Endometrium (tissue), 2 donors: ENCODE data around the gene LONP1.
"Not testable (repeated sequence)": the region's sequence is repeated elsewhere in the genome, so short reads cannot be mapped to it uniquely, and the experiment has no call there.

Experiments used
- FAIRE-seq: peaks from 2 replicates; lab custom pipeline; 2012; peaks lifted over from hg19 to GRCh38; lab: Jason Lieb, UNC
- donor health status: control.
- donor health status: control.

LONP1 gene, protein sequence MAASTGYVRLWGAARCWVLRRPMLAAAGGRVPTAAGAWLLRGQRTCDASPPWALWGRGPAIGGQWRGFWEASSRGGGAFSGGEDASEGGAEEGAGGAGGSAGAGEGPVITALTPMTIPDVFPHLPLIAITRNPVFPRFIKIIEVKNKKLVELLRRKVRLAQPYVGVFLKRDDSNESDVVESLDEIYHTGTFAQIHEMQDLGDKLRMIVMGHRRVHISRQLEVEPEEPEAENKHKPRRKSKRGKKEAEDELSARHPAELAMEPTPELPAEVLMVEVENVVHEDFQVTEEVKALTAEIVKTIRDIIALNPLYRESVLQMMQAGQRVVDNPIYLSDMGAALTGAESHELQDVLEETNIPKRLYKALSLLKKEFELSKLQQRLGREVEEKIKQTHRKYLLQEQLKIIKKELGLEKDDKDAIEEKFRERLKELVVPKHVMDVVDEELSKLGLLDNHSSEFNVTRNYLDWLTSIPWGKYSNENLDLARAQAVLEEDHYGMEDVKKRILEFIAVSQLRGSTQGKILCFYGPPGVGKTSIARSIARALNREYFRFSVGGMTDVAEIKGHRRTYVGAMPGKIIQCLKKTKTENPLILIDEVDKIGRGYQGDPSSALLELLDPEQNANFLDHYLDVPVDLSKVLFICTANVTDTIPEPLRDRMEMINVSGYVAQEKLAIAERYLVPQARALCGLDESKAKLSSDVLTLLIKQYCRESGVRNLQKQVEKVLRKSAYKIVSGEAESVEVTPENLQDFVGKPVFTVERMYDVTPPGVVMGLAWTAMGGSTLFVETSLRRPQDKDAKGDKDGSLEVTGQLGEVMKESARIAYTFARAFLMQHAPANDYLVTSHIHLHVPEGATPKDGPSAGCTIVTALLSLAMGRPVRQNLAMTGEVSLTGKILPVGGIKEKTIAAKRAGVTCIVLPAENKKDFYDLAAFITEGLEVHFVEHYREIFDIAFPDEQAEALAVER

DNA sequence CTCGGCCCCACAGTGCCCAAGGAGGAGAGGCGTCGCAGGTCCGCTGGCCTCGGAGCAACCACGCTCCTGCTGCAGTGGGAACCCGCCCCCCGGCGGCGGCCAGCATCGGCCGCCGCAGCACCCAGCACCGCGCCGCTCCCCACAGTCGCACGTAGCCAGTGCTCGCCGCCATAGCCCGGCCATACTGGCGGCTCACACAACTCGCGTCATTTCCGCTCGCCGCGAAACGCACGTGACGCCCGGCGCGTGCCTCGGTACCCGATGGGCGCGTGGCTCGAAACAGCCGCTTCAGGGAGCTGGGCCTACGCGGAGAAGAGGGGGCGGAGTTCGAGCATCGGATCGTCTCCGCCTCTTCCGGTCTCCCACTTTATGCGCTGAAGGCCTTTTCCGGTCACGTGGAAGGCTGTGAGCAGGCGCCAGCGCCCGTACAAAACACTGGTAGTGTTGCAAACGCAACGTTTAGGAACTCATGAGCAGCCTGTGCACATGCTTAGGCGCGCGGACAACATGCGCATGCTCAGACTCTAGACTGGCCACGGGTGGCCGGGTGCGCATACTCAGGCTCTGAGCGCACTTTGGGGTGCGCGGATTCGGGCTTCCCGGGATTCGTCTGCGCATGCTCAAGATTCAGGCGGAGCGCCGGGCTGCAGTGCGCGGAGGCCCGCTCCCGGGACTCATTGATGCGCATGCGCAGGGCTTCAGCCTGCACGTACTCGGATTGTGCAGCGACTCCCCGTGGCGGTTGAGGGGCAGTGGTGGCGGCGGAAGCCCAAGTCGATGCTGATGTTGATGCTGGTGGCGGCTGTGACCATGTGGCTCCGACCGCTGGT lies at the start of gene LONP1, which contains the start of gene CATSPERD:
TSS of gene LONP1 (minus strand) at position 186 of the 830 bp plus-strand sequence. CDS start at position 172, 14 bp downstream.
TSS of gene CATSPERD (plus strand) at position 677 of the 830 bp plus-strand sequence. CDS start at position 778, 101 bp downstream.
- FAIRE-seq: peak; percentile 94

DNA sequence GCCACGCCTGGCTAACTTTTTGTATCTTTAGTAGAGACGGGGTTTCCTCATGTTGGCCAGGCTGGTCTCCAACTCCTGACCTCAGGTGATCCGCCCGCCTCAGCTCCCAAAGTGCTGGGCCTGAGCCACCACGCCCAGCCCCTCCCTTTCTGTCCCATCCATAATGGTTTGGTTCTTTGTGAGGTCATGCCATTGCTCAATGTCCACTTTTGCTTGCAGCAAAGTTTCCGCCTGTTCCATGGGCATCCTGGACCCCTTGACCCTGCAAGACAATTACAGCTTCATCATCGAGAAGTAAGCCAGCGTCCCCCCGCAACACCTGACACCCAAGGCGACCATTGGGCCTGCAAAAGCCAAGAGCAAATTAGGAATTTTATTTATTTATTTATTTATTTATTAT lies 48.0 kb upstream of the LONP1 start:
- no peak for FAIRE-seq

DNA sequence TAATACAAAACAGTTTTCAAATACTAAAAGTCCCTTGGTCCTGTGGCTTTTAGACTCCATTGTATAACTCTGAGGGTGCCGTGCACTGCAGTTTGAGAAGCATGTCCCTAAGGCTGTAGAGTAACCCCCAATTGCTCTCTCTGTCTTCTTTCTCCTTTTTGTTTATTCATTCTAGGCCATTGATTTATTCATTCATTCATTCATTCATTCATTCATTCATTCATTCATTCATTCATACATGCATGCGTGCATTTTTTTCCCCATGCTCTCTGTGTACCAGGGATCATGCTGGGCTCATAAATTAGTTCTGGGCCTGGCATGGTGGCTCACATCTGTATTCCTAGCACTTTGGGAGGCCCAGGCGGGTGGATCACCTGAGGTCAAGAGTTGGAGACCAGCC lies 45.3 kb upstream of the LONP1 start:
- no peak for FAIRE-seq

DNA sequence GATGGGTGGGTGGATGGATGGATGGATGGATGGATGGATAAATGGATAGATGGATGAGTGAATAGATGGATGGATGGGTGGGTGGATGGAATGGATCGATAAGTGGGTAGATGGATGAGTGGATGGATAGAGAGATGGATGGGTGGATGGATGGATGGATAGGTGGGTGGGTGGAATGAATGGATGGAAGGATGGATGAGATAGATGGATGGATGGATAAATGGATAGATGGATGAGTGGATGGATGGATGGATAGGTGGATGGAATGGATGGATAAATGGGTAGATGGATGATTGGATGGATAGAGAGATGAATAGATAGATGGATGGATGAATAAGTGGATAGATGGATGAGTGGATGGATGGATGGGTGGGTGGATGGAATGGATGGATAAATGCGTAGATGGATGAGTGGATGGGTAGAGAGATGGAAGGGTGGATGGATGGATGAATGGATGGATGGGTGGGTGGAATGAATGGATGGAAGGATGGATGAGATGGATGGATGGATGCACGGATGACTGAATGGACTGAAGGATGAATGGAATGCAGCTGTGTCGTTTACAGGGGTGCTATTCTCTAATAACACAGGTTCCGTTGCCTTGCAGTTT lies 42.8 kb upstream of the LONP1 start:
- no peak for FAIRE-seq

DNA sequence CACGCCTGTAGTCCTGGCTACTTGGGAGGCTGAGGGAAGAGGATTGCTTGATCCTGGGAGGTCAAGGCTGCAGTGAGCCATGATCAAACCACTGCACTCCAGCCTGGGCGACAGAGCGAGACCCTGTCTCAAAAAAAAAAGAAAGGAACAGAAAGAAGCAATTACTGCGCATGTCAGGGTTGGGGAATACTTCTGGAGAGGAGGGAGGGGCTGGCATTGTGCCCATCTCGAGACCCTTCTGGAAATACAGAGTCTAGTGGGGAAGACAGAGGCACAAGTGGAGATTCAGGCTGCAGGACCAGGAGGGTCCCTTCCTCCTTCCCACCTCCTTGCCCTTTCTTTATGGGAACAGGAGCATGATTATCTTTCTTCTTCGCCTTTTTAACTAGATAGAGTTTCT lies 33.8 kb upstream of the LONP1 start:
- no peak for FAIRE-seq

DNA sequence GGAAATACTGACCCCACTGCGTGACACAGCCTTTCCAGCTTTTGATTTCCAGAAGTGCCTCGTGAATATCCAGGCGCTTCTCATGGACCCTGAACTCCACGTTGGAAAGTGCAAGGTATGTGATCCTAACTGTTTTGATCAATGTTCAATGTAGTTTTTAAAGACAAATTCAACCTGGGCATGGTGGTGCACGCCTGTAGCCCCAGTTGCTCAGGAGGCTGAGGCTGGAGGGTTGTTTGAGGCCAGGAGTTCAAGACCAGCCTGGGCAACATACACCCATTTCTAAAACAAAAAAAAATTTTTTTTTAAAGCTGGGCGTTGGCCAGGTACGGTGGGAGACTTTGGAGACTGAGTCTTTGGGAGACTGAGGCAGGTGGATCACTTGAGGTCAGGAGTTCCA lies 31.8 kb upstream of the LONP1 start:
- no peak for FAIRE-seq

DNA sequence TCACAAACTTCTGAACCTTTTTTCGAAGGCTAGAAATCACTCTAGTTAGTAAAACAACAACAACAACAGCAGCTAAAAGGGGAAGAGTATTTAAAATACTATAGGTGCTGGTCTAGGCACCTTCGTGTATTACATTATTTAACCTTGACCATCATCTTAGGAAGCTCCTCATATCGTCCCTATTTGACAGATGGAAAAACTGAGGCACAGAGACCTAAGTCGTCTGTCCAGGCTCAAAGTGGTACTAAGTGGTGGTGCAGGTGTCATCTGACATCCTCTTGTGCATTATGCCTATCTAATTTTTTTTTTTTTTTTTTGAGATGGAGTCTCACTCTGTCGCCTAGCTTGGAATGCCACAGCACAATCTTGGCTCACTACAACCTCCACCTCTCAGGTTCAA lies 29.6 kb upstream of the LONP1 start:
- no peak for FAIRE-seq

DNA sequence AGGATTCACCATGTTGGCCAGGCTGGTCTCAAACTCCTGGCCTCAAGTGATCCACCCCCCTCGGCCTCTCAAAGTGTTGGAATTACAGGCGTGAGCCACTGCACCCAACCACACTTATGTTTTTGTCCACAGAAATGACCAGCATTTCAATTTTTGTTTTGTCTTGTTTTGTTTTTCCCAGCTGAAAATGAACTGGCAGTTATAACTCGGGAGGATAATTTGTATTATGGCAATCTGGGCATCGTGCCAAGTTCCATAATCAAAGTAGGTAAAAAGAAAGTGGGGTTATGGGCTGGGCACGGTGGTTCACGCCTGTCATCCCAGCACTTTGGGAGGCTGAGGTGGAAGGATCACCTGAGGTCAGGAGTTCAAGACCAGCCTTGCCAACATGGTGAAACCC lies 29.0 kb upstream of the LONP1 start:
- FAIRE-seq: not testable (repeated sequence)

DNA sequence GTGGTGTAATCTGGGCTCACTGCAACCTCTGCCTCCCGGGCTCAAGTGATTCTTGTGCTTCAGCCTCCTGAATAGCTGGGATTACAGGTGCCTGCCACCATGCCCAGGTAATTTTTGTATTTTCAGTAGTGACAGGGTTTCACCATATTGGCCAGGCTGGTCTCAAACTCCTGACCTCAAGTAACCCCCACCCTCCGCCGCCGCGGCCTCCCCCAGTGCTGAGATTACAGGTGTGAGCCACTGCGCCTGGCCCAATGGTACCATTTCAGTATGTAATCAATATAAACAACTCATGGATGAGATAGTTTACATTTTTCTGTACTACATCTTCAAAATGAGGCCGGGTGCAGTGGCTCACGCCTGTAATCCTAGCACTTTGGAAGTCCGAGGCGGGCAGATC lies 25.1 kb upstream of the LONP1 start:
- FAIRE-seq: not testable (repeated sequence)

DNA sequence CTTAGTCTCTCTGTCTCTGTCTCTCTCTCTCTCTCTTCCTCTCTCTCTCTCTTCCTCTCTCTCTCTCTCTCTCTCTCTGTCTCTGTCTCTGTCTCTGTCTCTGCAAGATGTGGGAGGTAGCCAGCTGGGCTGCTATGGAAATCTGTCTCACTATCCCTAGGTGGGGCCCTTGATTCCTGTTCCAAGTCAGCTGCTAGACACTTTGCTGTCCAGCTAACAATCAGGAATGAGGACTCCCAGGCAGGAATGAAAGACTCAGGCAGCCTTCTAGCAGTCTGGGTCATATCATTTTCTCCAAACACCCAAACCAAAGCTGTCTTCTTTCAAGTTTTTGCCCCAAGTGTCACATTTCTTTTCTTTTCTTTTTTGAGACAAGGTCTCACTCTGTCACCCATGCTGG lies 23.7 kb upstream of the LONP1 start:
- FAIRE-seq: no peak

DNA sequence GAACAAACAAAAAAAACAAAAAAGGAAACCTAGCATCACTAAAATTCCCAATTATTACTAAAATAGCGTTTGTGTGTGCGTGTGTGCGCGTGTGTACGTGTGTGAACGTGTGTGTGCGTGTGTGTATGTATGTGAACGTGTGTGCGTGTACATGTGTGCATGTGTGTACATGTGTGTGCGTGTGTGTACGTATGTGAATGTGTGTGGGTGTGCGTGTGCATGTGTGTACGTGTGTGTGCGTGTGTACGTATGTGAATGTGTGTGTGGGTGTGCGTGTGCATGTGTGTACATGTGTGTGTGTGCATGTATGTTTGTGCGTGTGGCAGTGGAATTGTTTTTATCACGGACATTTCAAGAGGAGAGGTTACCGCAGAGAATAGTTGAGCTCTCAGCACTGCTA lies 22.1 kb upstream of the LONP1 start:
- no peak for FAIRE-seq

DNA sequence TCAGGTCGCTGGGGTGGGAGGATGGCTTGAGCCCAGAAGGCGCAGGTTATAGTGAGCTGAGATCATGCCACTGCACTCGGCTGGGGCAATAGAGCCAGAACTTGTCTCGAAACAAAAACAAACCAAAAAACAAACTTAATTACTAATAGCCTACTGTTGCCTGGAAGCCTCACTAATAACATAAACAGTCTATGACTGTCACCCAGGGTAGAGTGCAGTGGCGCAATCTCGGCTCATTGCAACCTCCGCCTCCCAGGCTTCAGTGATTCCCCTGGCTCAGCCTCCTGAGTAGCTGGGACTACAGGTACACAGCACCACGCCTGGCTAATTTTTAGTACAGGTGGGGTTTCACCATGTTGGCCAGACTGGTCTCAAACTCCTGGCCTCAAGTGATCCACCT lies 18.5 kb upstream of the LONP1 start:
- no peak for FAIRE-seq

DNA sequence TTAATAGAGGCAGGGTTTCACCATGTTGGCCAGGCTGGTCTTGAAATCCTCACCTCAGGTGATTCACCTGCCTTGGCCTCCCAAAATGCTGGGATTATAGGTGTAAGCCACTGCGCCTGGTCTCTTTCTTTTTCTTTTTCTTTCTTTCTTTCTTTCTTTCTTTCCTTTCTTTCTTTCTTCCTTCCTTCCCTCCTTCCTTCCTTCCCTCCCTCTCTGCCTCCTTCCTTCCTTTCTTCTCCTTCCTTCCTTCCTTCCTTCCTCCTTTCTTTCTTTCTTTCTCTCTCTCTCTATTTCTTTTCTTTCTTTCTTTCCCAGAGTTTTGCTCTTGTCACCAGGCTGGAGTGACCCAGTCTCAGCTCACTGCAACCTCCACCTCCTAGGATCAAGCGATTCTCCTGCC lies 13.2 kb upstream of the LONP1 start:
- not testable (repeated sequence) for FAIRE-seq

DNA sequence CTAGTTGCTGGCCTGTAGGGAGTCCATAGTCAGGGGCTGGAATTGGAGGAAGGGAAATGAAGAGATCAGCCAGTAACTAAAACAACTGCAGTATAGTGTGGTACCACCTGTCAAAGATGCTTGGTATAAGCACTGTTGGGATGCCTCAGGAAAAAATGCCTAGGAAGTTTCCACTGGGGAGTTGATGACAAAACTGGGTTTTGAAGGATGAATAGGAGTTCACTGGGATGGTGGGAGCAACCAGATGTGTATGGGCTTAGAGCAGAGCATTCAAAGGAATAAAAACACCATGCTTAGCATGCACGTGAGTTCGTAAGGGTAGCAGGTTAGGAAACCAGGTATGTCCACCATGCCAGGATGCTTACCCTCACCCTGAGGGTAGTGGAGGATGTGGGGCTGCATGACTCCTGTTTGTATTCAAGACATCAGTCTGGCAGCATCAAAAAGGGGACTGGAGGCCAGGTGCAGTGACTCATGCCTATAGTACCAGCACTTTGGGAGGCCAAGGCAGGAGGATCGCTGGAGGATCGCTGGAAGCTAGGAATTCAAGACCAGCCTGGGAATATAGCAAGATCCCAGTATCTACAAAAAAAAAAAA lies 7.6 kb upstream of the LONP1 start:
- no peak for FAIRE-seq

DNA sequence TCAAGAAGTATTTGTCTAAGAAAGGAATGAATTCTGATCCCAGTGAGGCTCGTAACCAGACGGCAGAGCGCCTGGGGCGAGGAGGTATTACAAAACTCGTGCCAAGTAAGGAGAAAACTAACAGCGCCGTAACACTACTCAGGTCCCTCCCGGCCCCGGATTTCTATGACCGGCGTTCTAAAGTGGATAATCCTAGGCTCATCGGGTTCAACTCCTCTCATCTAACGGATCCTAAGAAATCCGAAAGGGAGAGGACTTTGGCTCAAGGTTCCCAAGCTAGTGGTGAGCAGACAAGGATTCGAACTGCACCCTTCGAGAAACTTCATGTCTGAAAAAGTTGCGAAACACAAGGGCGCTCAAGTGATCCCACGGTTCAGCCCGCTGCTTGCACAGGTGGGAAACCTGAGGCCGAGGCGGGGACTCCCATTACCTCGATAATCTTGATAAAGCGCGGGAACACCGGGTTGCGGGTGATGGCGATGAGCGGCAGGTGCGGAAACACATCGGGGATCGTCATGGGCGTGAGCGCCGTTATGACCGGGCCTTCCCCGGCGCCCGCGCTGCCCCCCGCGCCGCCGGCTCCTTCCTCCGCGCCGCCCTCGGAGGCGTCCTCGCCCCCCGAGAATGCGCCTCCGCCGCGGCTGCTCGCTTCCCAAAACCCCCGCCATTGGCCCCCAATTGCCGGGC lies 529 bp downstream of the LONP1 start:
- FAIRE-seq: no peak

DNA sequence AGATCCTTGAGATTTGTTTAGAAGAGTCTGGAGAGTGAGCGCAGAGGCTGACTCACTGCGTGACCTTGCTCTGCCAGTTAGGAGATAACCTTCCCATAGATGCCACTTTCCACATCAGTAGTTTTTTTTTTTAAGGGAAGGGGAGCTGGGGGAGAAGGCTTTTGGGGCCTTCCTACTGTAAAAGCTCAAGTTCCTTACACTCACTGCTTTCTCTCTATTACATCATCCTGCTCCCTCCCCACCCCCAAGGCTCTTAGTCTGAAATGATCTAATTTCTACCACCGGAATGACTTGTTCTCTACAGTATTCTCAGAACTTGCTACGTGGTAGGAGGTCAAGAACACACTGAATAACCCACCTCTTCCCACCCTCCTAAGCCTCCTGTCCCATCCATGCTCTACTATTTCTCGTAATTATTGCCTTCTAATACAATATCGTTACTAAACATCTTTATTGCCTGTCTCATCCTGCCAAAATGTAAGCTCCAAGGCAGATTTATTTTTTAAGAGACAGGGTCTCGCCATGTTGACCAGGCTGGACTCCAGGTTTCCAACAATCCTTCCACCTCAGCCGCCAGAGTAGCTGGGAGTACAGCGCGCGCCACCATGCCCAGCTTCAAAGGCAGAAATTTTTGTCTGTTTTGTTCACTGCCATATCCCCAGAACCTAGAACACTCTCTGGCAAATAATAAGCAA lies 1.2 kb downstream of the LONP1 start:
- no peak for FAIRE-seq

DNA sequence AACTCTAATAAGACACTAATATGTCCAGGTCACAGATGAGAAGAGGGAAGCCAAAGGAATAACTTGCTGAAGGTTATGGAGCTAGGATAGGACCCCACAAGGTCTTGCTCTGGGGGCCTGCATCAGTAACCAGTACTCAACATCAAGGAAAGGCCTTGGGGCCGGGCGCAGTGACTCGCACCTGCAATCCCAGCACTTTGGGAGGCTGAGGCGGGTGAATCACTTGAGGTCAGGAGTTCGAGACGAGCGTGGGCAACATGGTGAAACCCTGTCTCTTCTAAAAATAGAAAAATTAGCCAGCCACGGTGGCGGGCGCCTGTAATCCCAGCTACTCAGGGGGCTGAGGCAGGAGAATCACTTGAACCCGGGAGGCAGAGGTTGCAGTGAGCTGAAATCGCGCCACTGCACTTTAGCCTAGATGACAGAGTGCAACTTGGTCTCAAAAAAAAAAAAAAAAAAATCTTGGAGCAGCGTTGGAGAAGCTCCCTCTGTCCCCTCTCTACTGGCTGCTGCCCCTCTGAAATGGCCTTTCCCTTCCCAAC lies 1.8 kb downstream of the LONP1 start:
- FAIRE-seq: no peak

DNA sequence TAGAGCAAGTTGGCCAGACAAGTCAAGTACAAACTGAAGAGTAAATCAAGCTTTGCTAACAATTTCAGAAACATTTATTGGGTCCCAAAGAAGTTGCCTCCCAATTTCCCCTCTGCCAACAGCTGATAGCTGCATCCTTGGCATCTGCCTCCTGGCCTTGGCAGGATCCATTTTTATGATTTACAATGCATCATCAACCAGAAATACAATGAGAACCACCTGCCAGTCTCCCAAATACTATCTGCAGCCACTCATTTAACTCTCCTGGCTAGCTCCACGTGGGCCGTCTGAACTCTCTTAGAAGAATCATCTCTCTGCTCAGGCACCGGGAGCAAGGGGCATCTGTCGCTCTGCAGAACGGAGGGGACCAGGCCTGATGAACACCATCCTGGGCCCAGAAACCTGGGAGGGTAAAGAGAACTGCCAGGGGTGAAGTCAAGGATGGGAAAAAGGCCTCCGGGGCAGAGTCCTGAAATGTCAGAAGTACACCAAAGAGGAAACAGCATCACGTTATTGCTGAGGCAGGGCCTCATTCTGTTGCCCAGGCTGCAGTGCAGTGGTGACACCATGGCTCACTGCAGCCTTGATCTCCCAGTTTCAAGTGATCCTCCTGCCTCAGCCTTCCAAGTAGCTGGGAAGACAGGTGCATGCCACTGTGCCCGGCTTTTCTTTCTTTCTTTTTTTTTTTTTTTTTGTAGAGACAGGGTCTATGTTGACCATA lies 2.6 kb downstream of the LONP1 start:
- no peak for FAIRE-seq

DNA sequence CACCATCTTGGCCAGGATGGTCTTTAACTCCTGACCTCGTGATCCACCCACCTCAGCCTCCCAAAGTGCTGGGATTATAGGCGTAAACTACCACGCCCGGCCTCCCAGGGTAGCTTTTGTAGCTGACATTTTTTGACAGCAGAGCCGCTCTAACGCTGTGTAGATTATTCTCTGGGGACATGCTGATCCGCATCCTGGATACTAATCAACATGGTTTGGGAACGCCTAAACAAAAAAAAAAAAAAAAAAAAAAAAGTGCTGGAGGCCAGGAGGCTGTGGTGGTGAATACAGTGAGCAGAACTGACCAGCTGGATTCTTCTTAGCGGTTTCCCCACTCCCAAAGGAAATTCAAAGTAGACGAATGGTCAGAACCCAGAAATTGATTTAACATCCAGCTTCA lies 5.1 kb downstream of the LONP1 start:
- no peak for FAIRE-seq
